ENCODE data around the gene INTS6L. TPM values are rescaled to one million over a fixed set of nuclear protein-coding genes. Genes with fewer than 3 reads are reported as not detected.
A peak's percentile ranks its signal among the peaks of the same experiment; 100 is the strongest.

The INTS6L gene
- total RNA-seq, 1 donor, result 4.7 TPM

DNA sequence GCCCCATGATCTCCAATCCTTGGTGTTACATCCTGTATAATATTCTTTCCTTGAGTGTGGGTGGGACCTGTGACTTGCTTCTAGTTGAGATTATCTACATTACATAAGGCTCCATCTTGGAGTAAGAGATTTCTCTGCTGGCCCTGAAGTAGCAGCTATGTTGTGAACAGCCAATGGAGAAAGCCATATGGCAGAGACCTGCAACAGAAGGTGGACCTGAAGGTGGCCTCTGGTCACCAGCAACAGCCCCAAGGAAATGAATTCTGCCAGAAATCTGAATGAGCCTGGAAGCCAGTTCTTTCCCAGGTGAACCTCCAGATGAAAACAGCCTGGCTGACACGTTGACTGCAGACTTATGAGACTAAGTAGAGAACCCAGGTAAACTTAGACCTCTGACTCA, 2.3 kb upstream of the INTS6L start:
- H3K36me3 ChIP-seq (ENCODE audit: insufficient read depth, low read length), result no peaks in the 10 kb centered on the region
- H2AFZ ChIP-seq (ENCODE audit: low read length), result no peak overlapping the region
- no peaks in the 10 kb centered on the region for H3K4me1 ChIP-seq (ENCODE audit: insufficient read depth, low read length)
- no peak for DNase-seq (ENCODE audit: insufficient read length, low spot score, missing footprints)
- H3K4me3 ChIP-seq (ENCODE audit: insufficient read depth, low read length), result no peak overlapping the region
- H3K79me2 ChIP-seq (ENCODE audit: insufficient read depth, low read length), result no peaks in the 10 kb centered on the region
- no peak overlapping the region for H3K27ac ChIP-seq (ENCODE audit: low read depth, low read length)
- H3K27me3 ChIP-seq (ENCODE audit: insufficient read depth, low read length), result no peaks in the 10 kb centered on the region
- TF ChIP-seq, protein P1, sequence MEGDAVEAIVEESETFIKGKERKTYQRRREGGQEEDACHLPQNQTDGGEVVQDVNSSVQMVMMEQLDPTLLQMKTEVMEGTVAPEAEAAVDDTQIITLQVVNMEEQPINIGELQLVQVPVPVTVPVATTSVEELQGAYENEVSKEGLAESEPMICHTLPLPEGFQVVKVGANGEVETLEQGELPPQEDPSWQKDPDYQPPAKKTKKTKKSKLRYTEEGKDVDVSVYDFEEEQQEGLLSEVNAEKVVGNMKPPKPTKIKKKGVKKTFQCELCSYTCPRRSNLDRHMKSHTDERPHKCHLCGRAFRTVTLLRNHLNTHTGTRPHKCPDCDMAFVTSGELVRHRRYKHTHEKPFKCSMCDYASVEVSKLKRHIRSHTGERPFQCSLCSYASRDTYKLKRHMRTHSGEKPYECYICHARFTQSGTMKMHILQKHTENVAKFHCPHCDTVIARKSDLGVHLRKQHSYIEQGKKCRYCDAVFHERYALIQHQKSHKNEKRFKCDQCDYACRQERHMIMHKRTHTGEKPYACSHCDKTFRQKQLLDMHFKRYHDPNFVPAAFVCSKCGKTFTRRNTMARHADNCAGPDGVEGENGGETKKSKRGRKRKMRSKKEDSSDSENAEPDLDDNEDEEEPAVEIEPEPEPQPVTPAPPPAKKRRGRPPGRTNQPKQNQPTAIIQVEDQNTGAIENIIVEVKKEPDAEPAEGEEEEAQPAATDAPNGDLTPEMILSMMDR (IDR thresholded peaks at IDR 0.05; ENCODE audit: extremely low read depth, low read depth, low read length), result no peak
- no peaks in the 10 kb centered on the region for H3K9me3 ChIP-seq (ENCODE audit: low read depth, low read length)
- no peaks in the 10 kb centered on the region for H4K20me1 ChIP-seq (ENCODE audit: insufficient read depth, low read length)
- no peak overlapping the region for H3K4me2 ChIP-seq (ENCODE audit: insufficient read depth, low read length)

DNA sequence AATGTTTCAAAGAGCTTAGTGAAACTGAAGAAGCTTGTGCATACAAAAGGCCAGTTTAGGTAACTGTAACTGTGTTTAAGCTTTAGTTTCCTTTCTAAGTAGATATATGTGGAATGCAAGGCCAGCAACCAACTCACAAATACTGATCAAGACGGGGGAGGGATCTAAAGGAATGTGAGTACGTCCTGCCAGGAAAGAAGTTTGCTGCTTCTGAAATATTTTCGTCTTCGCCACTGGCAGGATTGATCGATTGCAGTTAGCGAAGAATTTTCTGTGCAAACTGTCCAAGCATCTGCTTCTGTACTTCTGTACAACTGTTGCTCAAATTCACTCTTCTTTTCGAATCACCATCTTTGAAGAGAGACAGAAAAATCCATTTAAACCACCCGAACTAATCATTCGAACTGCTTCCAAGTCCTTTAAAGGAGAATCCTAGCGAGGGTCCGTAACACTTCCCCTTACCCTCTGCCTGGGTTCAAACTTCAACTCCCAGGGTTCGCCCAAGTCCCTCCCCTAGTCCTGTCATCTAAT, 373 bp upstream of the INTS6L start:
- no peaks in the 10 kb centered on the region for H3K36me3 ChIP-seq (ENCODE audit: insufficient read depth, low read length)
- no peaks in the 10 kb centered on the region for H3K27me3 ChIP-seq (ENCODE audit: insufficient read depth, low read length)
- TF ChIP-seq, protein P1 (IDR thresholded peaks at IDR 0.05; ENCODE audit: extremely low read depth, low read depth, low read length), result no peak
- H3K27ac ChIP-seq (ENCODE audit: low read depth, low read length), result peak overlapping the region; percentile 63
- peak overlapping the region; percentile 76 for H3K4me3 ChIP-seq (ENCODE audit: insufficient read depth, low read length)
- H2AFZ ChIP-seq (ENCODE audit: low read length), result peak overlapping the region; percentile 78
- H4K20me1 ChIP-seq (ENCODE audit: insufficient read depth, low read length), result no peaks in the 10 kb centered on the region
- H3K4me2 ChIP-seq (ENCODE audit: insufficient read depth, low read length), result peak overlapping the region; percentile 90
- no peaks in the 10 kb centered on the region for H3K9me3 ChIP-seq (ENCODE audit: low read depth, low read length)
- no peak for DNase-seq (ENCODE audit: insufficient read length, low spot score, missing footprints)
- no peaks in the 10 kb centered on the region for H3K4me1 ChIP-seq (ENCODE audit: insufficient read depth, low read length)
- no peaks in the 10 kb centered on the region for H3K79me2 ChIP-seq (ENCODE audit: insufficient read depth, low read length)

DNA sequence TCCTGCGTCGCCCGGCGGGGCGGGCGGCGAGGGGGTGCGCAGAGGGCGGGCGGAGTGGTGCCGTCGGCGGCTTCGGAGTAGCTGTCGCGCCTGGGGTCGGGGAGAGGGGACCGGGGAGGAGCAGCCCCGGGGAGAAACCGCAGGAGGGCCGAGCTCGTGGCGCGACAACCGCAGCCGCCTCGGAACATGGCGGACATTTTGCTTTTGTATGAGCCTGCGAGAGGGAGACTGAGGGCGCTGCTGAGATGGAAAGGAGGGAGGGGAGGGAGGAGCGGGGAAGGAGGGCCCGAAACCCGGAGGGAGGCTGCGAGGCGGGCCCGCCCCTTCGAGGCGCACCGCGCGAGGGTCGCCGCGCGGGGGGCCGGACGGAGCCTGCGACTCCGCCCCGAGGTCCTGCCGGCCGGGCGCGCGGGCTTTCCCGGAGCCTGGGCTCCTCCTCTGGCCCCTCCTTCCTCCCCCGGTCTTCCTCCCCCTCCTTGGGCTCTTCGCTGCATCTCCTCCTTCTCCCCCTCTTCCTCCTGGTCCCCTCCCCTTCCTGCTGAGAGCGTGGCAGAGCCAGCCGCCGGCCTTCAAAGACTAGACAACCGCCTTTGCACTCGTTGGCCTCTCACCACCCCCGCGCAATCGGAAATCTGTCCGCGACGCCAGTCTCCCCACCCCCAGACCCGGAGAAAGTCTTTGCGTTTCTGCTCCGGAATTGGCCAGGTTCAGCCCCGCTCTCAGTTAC, 1.1 kb downstream of the INTS6L start:
- H3K9me3 ChIP-seq (ENCODE audit: low read depth, low read length), result no peaks in the 10 kb centered on the region
- peak overlapping the region; percentile 91 for H3K27ac ChIP-seq (ENCODE audit: low read depth, low read length)
- peak; percentile 85 for DNase-seq (ENCODE audit: insufficient read length, low spot score, missing footprints)
- no peaks in the 10 kb centered on the region for H3K4me1 ChIP-seq (ENCODE audit: insufficient read depth, low read length)
- peak overlapping the region; percentile 76 for H3K4me3 ChIP-seq (ENCODE audit: insufficient read depth, low read length)
- H3K79me2 ChIP-seq (ENCODE audit: insufficient read depth, low read length), result no peaks in the 10 kb centered on the region
- H3K27me3 ChIP-seq (ENCODE audit: insufficient read depth, low read length), result no peaks in the 10 kb centered on the region
- peak overlapping the region; percentile 90 for H3K4me2 ChIP-seq (ENCODE audit: insufficient read depth, low read length)
- no peaks in the 10 kb centered on the region for H4K20me1 ChIP-seq (ENCODE audit: insufficient read depth, low read length)
- peak overlapping the region; percentile 91 for H2AFZ ChIP-seq (ENCODE audit: low read length)
- H3K36me3 ChIP-seq (ENCODE audit: insufficient read depth, low read length), result no peaks in the 10 kb centered on the region
- TF ChIP-seq, protein P1 (IDR thresholded peaks at IDR 0.05; ENCODE audit: extremely low read depth, low read depth, low read length), result no peak

DNA sequence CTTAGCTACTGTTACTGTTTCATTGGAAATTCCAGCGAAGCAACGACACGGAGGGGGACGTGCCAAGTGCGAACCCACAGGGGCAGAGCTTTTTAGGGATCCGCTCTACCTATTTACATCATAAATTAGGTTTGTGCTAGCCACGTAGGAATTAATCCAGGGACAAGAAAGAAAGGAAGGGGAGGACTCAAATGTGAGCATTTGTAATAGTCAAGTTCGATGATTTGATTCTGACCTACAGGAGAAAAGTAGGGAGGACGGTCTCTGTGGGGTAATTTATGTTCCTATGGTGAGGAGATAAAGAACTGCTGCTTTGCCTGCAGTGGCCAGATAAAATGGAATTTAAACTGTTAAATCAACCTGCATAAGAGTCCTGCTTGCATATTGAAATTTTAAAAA, 1.7 kb downstream of the INTS6L start:
- Histone ChIP-seq H3K4me1 (ENCODE audit: insufficient read depth, low read length) (no peaks in the 10 kb centered on the region), H3K27me3 (ENCODE audit: insufficient read depth, low read length) (no peaks in the 10 kb centered on the region), H3K36me3 (ENCODE audit: insufficient read depth, low read length) (no peaks in the 10 kb centered on the region), H3K79me2 (ENCODE audit: insufficient read depth, low read length) (no peaks in the 10 kb centered on the region), H3K27ac (ENCODE audit: low read depth, low read length) (peak overlapping the region; percentile 91), H3K4me2 (ENCODE audit: insufficient read depth, low read length) (peak overlapping the region; percentile 86), H2AFZ (ENCODE audit: low read length) (peak overlapping the region; percentile 91), H3K4me3 (ENCODE audit: insufficient read depth, low read length) (peak overlapping the region; percentile 76), H4K20me1 (ENCODE audit: insufficient read depth, low read length) (no peaks in the 10 kb centered on the region), H3K9me3 (ENCODE audit: low read depth, low read length) (no peaks in the 10 kb centered on the region)
- peak; percentile 67 for DNase-seq (ENCODE audit: insufficient read length, low spot score, missing footprints)
- TF ChIP-seq, protein P1 (IDR thresholded peaks at IDR 0.05; ENCODE audit: extremely low read depth, low read depth, low read length), result no peak

Measured in osteoblast (primary cell).